SK-N-SH (cell line): ENCODE results near the gene RASSF1. TPM values are rescaled to one million over a fixed set of nuclear protein-coding genes. Genes with fewer than 3 reads are reported as not detected.

Experiments
- CTCF ChIA-PET: fragments of 300-600, 350-600 bp; formaldehyde crosslinking; extraction: SDS; loops from one replicate; lab custom pipeline; 2021; lab: Yijun Ruan, JAX
- POLR2A ChIA-PET: fragments of 350-600 bp; sonication (Branson Sonifier 250); formaldehyde crosslinking; extraction: SDS; loops from one replicate; lab custom pipeline; 2020; ENCODE audit warnings: antibody characterized with exemption, inconsistent platforms; lab: Yijun Ruan, JAX
- DNase-seq: peaks from one replicate; pipeline ENCODE4 v3.0.0; 2012
- H2AFZ ChIP-seq: fragments of 200-600 bp; sonication (generic); 2 replicates; pipeline ENCODE4 v1.8.1; 2016; ENCODE audit warnings: antibody characterized with exemption, mild to moderate bottlenecking, low read depth
- H3F3A ChIP-seq: fragments of 200-600 bp; sonication (generic); replicated peaks from 2 replicates; pipeline ENCODE3; 2016; ENCODE audit warnings: antibody characterized with exemption, mild to moderate bottlenecking; ENCODE audit not compliant: insufficient read depth
- H3K27ac ChIP-seq, 2 experiments: fragments of 200-500 bp in 1 of 2; fragments of 200-600 bp in 1 of 2; sonication (Bioruptor generic) in 1 of 2; sonication (generic), shearing (Covaris generic) in 1 of 2; 2 replicates each; pipeline versions ENCODE4 v1.5.1 to v1.6.1; 2014 to 2016; ENCODE audit warnings: low read depth in 2 of 2, inconsistent platforms in 1 of 2, low read length in 1 of 2, mild to moderate bottlenecking in 1 of 2, mixed read lengths in 1 of 2
- H3K27me3 ChIP-seq: fragments of 200-600 bp; sonication (generic), shearing (Covaris generic); 2 replicates; pipeline ENCODE4 v1.6.1; 2016; ENCODE audit warnings: mixed run types; ENCODE audit not compliant: insufficient read depth
- H3K36me3 ChIP-seq, 2 experiments: fragments of 200-500 bp in 1 of 2; fragments of 200-600 bp in 1 of 2; sonication (Bioruptor generic) in 1 of 2; sonication (generic) in 1 of 2; replicated peaks in 1 of 2; 2 replicates each; pipeline versions ENCODE3 to v1.5.1; 2014 to 2016; ENCODE audit warnings: low read length in 1 of 2, mild to moderate bottlenecking in 1 of 2; ENCODE audit not compliant: insufficient read depth in 2 of 2, control insufficient read depth in 1 of 2
- H3K4me1 ChIP-seq, 2 experiments: fragments of 200-500 bp in 1 of 2; fragments of 200-600 bp in 1 of 2; sonication (Bioruptor generic) in 1 of 2; sonication (generic), shearing (Covaris generic) in 1 of 2; 2 replicates each; pipeline versions ENCODE4 v1.5.1 to v1.6.1; 2014 to 2016; ENCODE audit warnings: low read depth in 1 of 2, low read length in 1 of 2, mixed run types in 1 of 2; ENCODE audit not compliant: insufficient read depth in 2 of 2, control insufficient read depth in 1 of 2
- H3K4me2 ChIP-seq: fragments of 200-600 bp; sonication (generic), shearing (Covaris generic); 2 replicates; pipeline ENCODE4 v1.6.1; 2017; ENCODE audit warnings: mixed run types
- H3K4me3 ChIP-seq, 2 experiments: fragments of 200-500 bp in 1 of 2; fragments of 200-600 bp in 1 of 2; sonication (Bioruptor generic) in 1 of 2; sonication (generic), shearing (Covaris generic) in 1 of 2; 2 replicates each; pipeline versions ENCODE4 v1.5.1 to v1.8.1; 2014 to 2016; ENCODE audit warnings: low read depth in 2 of 2, inconsistent platforms in 1 of 2, low read length in 1 of 2, mild to moderate bottlenecking in 1 of 2, mixed read lengths in 1 of 2, moderate library complexity in 1 of 2
- H3K79me2 ChIP-seq: fragments of 200-600 bp; sonication (generic); 2 replicates; pipeline ENCODE4 v1.8.1; 2017; ENCODE audit warnings: mild to moderate bottlenecking; ENCODE audit not compliant: insufficient read depth
- H3K9ac ChIP-seq: fragments of 200-600 bp; sonication (generic); 2 replicates; pipeline ENCODE4 v1.6.1; 2017; ENCODE audit warnings: mixed run types
- H3K9me2 ChIP-seq: fragments of 200-600 bp; sonication (generic); 2 replicates; pipeline ENCODE4 v1.6.1; 2017; ENCODE audit warnings: mixed run types
- H3K9me3 ChIP-seq: fragments of 200-600 bp; sonication (generic); 2 replicates; pipeline ENCODE4 v1.6.1; 2017; ENCODE audit warnings: mixed run types, mild to moderate bottlenecking, moderate library complexity
- H4K20me1 ChIP-seq: fragments of 200-600 bp; sonication (generic); 2 replicates; pipeline ENCODE4 v1.6.1; 2017; ENCODE audit warnings: mild to moderate bottlenecking, mixed run types; ENCODE audit not compliant: insufficient read depth
- ELF1 ChIP-seq: IDR thresholded peaks from 2 replicates; pipeline ENCODE4 v1.4.0; 2012
- EP300 ChIP-seq, 2 experiments: IDR thresholded peaks; 2 replicates each; pipeline versions ENCODE4 v1.4.0 to v1.6.1; 2012; ENCODE audit warnings: borderline replicate concordance in 1 of 2, low read depth in 1 of 2, low read length in 1 of 2
- FOSL2 ChIP-seq: IDR thresholded peaks from 2 replicates; pipeline ENCODE4 v1.4.0; 2012; ENCODE audit warnings: low read depth, mild to moderate bottlenecking, moderate library complexity, borderline replicate concordance
- FOXJ3 ChIP-seq: sonication (generic); formaldehyde crosslinking; IDR thresholded peaks from 2 replicates; pipeline ENCODE4 v1.5.1; 2020; ENCODE audit warnings: mild to moderate bottlenecking, missing genetic modification reagents
- GATA2 ChIP-seq: sonication (generic); formaldehyde crosslinking; IDR thresholded peaks from 2 replicates; pipeline ENCODE4 v1.5.0; 2020; ENCODE audit warnings: mild to moderate bottlenecking, missing genetic modification reagents
- MEF2A ChIP-seq: IDR thresholded peaks from 2 replicates; pipeline ENCODE4 v1.4.0; 2012; ENCODE audit warnings: low read depth, borderline replicate concordance
- MXI1 ChIP-seq: IDR thresholded peaks from 2 replicates; pipeline ENCODE4 v1.6.1; 2012; ENCODE audit warnings: mild to moderate bottlenecking, low read depth, low read length, improper control_type of control experiment
- NFIC ChIP-seq: IDR thresholded peaks from 2 replicates; pipeline ENCODE4 v1.4.0; 2012; ENCODE audit warnings: borderline replicate concordance
- POLR2AphosphoS5 ChIP-seq: IDR thresholded peaks from 2 replicates; pipeline ENCODE4 v1.6.1; 2012; ENCODE audit warnings: low read depth, low read length
- REST ChIP-seq: IDR thresholded peaks from 2 replicates; pipeline ENCODE4 v1.6.1; 2012; ENCODE audit warnings: mild to moderate bottlenecking, low read depth, low read length, moderate library complexity
- SIN3A ChIP-seq: IDR thresholded peaks from 2 replicates; pipeline ENCODE4 v1.6.1; 2012; ENCODE audit warnings: low read depth, mild to moderate bottlenecking, low read length, moderate library complexity, borderline replicate concordance
- TAF1 ChIP-seq: IDR thresholded peaks from 2 replicates; pipeline ENCODE4 v1.6.1; 2012; ENCODE audit warnings: low read depth, mild to moderate bottlenecking, low read length, moderate library complexity, borderline replicate concordance
- USF1 ChIP-seq: IDR thresholded peaks from 2 replicates; pipeline ENCODE4 v1.4.0; 2012; ENCODE audit warnings: low read depth, borderline replicate concordance
- YY1 ChIP-seq: IDR thresholded peaks from 2 replicates; pipeline ENCODE4 v1.4.0; 2012; ENCODE audit warnings: low read depth, mild to moderate bottlenecking
- ZBTB33 ChIP-seq: IDR thresholded peaks from 2 replicates; pipeline ENCODE4 v1.4.0; 2012; ENCODE audit warnings: low read depth, borderline replicate concordance
- WGBS: methylation state at CpG from one replicate; pipeline ENCODE4 v1.1.6; 2017; ENCODE audit warnings: low lambda C conversion rate; 5-methylcytosine and 5-hydroxymethylcytosine counted together
- polyA plus RNA-seq, 3 experiments: library from polyadenylated mRNA; depleted of rRNA; stranded (reverse); fragments of >200 nt; gene quantifications; 2 replicates each; pipeline ENCODE4 v1.2.3, GENCODE V29; 2012

RASSF1 gene
- polyA plus RNA-seq, 1 of the 3 experiments (the other 2 are of a cell fraction): 28.1 TPM

GRCh38 chr3:50288387-50289007 lies 52.1 kb downstream of the RASSF1 start:
- no peak overlapping the region for H2AFZ ChIP-seq
- H3K4me2 ChIP-seq: no peak overlapping the region
- peaks cover 3 to 29% of the 10 kb centered on the region in 2 experiments for H3K36me3 ChIP-seq
- TF ChIP-seq TAF1 (no peak), MXI1 (no peak), EP300 (IDR thresholded peaks at IDR 0.05; ENCODE audit: borderline replicate concordance in 1 of 2, low read depth in 1 of 2, low read length in 1 of 2) (no peak), REST (no peak), SIN3A (no peak), USF1 (no peak), YY1 (no peak), POLR2AphosphoS5 (no peak), FOXJ3 (no peak), NFIC (no peak), MEF2A (no peak), GATA2 (CRISPR knock-in tag) (no peak), ZBTB33 (no peak), FOSL2 (no peak), ELF1 (no peak)
- H3K4me1 ChIP-seq: peaks cover 3 to 16% of the 10 kb centered on the region in 2 experiments; a peak in 2 of 4 replicates
- peaks cover 20% of the 10 kb centered on the region for H3K79me2 ChIP-seq
- no peak overlapping the region for H3K27ac ChIP-seq
- H3K9ac ChIP-seq: no peak overlapping the region
- no peaks in the 10 kb centered on the region for H3K9me2 ChIP-seq
- no peak for DNase-seq
- H4K20me1 ChIP-seq: no peaks in the 10 kb centered on the region
- no peaks in the 10 kb centered on the region for H3K9me3 ChIP-seq
- peaks cover 3% of the 10 kb centered on the region for H3F3A ChIP-seq
- WGBS: 86% methylated on average over 2 of the region's 23 CpGs
- no peak overlapping the region for H3K4me3 ChIP-seq
- POLR2A ChIA-PET: interaction anchor here (0.6 kb wide), 1 partner anchor 8 kb away, joined by 3 read pairs; no protein-coding TSS in a partner anchor
- H3K27me3 ChIP-seq: no peaks in the 10 kb centered on the region
- CTCF ChIA-PET: interaction anchor here (1.1 to 2.6 kb wide), 7 partner anchors 11 to 99 kb away, joined by 4 to 11 read pairs (median 4); partner anchors contain the start of genes HYAL3 and NAA80
